HG03558 (cell line): ENCODE results near the gene SEMA5B.

ENCODE experiments used
- ATAC-seq: cut with Tn5 transposase; IDR thresholded peaks from one replicate; pipeline ENCODE4 v1.9.1; 2021; ENCODE audit warnings: moderate number of reproducible peaks; ENCODE audit not compliant: unreplicated experiment; ENCODE audit errors: extremely low read depth

Gene SEMA5B

DNA sequence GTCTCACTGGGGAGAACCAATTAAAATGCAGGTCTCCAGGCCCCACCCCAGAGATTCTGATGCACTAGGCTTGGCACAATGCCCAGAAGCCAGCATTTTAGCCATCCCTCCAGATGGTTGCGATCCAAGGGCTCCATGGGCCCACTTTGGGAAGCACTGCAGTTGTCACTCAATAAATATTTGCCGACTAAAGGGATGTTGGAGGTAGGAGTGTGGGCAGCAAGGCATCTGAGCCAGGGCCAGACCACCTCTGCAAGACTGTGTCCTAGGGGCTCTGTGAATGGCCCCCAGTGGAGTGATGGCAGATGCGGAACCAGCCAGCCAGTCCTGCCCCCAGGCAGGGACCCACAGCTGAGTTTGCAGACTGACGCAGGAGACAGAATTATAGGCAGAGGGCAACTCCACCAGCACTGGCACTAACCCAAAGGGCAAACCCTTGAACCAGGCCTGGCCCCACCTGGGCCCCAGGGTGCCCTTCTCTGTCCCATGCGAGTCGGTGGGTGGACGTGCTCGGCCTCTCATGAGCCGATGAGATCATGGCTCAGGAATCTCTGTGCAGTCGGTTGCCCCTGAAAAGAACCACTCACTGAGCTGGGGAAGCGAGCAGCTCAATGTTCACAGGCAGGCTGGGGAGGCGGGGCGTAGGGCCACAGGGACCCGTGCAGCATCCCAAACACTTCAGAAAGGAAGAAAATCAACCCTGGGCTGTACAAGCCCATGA, 49.7 kb downstream of the SEMA5B start:
- no peak for ATAC-seq

DNA sequence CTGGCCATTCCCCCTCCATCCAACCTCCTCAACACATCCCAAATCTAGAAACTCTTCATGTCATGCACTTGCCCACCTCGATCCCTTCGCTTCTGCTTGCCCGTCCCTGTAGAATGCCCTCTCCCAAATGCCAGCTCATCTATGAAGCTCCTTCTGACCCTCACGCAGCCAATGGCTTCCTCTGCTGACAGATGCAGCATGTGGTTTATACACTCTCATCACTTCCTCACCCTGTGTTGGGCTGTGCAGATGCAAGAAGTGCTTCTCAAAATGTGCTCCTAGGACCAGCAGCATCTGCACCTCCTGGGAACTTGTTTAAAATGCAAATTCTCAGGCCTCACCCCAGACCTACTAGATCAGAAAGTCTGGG, 51.7 kb downstream of the SEMA5B start:
- ATAC-seq = no peak

DNA sequence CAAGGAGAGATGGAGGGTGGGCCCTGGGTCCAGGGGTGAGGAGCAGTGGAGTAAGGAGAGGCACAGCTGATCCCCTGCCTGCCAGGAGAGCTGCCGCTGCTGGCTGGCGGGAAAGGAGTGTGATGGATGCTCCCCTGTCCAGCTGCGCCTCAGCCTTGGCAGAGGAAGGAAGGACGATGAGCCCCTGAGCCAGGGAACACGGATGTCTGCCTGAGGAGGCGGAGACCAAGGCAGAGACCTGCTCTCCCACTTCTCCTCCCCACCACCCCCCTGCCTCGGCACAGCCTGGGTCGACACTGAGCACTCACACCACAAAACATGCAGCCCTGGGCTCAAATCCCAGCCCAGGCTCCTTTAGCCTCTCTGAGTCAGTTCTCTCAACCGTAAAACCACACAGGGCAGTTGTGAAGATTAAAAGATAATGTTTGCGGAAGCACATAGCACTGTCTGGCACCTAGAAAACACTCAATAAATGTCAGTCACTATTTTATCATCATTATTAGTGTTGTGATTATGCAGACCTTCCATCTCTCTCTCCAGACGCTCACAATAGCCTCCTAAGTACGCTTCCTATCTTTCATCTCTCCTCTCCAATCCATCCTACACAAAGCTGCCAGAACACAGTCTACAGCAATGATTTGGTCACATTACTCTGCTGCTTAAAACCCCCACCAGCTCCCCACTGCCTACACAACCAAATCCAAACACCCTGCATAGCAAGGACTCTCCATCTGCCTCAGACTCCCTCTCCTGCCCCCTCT, 52.2 kb downstream of the SEMA5B start:
- no peak for ATAC-seq

- no peak for ATAC-seq
These were observed 52.8 kb downstream of the SEMA5B start for GRCh38 chr3:122974764-122975162.

DNA sequence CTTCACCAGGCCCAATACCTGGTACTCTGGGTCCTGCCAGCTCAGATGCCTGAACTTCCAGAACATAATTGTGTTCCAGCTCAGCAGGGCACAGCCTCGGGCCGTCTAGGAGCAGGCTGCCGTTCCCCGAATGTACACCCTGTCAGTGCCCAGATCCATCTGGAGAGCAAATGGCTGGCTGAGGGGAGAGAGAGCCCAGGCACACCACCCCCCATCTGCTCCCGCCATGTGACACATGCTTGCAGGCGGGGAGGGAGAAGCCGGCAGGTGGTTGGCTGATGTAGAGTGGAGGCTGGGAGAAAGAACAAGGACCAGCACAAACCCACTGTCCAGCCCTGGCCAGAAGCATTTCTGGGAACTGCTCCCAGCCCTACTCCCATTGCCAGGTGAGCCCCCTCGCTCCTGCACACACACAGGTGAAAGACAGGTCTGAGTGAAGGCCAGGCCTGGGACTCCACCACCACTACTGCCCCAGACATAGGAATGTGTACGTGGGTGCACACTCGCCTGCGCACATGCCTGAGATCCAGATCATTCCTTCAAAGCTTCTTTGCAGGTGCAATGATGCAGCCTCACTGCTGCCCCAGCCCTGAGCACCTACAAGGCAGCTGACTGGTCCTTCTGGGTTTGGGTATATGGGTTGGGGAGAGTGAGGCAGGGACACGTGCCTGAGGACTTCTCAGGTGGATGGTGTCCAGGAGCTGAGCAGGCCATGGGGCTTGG, 53.5 kb downstream of the SEMA5B start:
- no peak for ATAC-seq

DNA sequence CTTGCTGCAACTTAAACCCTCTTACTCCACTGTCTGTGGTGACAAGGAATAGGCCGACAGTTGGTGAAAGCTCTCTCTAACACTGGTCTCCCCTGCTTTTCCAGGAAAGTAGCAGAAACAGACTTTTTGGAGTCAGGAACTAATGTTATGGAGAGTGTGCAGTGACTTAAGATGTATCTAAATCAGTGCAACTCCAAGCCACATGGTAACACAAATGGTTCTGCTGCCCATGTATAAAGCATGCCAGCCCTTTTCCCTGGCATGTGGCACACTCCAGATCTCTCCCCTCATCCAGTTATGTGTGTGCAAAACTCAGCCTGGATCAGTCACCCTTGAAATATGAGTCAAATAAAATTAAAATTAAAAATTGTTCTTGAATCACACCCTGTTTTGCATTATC, 55.4 kb downstream of the SEMA5B start:
- no peak for ATAC-seq

DNA sequence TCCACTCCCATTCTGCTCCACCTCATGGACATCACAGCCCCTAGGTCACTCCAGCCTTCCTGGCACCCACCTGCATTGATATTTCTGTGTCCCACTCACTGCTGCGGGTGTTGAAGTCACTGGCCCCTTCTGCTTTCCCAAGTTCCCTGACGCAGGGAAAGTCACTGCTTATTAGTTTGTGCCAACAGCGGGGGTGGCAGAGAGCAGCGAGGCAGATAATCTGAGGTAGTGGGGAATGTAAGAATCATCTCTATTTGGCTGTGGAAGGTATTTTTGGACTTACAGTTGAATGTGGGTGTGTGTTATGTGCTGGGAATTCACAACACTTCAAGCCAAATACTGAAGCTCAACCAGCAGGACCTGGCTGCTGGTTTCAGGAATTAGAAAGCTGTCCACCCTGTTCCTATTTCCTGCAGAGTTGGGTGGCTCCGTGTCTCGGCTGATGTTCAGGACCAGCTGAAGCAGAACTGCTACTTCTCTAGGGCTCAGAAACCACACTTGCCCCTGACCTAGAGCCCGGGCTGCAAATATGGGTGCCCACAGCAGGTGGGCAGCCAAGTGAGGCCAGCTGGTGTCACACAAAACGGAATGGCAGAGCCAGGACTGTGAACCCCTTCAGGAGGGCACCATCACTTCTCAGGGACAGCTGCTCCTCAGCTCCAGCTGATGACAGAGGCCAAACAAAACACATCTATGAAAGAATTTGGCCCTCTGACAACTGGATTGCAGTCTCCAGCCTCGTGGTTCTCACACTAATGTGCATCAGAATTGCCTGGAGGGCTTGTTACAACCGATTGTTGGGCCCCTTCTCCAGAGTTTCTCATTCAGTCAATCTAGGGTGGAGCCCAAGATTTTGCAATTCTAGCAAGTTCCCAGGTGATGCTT, 57.7 kb downstream of the SEMA5B start:
- no peak for ATAC-seq

- ATAC-seq = no peak
These were observed 59.8 kb downstream of the SEMA5B start for GRCh38 chr3:122967765-122968164.

GRCh38 chr3:122967356-122967755, 60.2 kb downstream of the SEMA5B start:
- no peak for ATAC-seq

GRCh38 chr3:122966045-122966444, 61.5 kb downstream of the SEMA5B start:
- no peak for ATAC-seq

DNA sequence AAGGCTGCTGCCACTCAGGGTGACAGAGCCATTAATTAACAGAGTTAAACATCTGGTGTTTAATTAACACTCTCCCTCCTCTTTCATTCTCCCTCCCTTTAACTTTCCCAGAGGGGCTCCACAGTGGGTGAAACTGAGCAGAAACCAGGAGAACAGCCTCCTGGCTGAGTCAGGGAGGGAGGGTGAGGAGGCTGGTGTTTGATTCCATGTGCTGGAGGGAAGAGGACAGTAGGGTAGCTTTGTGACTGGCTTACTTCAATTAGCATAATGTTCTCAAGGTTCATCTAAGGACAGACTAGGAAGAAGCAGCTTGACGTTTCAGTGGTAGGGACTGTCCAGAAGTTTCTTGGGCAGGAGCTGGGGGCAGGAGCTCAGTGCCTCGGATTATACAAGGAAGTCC, 62.8 kb downstream of the SEMA5B start:
- ATAC-seq = no peak

DNA sequence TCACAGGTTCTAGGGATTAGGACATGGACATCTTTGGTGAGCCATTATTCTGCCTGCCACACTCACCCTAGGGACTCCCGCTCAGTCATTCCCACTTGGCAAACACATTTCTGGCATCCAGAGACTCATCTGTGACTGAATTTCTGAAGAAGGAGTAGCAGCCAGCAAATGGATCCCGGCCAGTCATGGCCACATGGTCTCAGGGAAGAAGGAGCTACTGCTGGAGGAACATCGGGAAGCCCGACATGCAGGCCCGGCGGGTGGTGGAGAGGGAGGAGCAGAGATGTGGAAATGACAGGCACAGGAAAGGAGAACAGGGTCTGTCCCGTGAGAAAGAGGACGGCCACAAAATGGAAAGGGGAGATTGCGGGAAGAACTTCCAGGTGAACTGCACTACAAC, 65.4 kb downstream of the SEMA5B start:
- ATAC-seq = no peak

DNA sequence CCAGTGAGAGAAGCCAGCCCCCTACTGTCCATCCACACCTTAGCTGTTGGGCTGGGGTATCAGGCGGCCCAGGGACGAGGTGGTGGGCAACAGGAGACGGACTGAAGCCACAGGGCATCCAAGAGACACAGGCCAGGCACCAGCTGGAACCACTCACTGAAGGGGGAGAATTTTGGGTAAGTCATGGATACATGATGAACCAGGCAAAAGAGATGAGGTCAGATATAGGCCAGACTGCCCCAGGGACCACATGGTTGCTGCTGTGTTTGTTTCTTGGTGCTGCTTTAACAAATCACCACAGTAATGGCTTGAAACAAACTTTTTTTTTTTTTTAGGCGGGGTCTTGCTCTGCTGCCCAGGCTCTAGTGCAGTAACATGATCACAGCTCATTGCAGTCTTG, 66.4 kb downstream of the SEMA5B start:
- ATAC-seq = no peak

GRCh38 chr3:122960652-122961051, 66.9 kb downstream of the SEMA5B start:
- no peak for ATAC-seq

DNA sequence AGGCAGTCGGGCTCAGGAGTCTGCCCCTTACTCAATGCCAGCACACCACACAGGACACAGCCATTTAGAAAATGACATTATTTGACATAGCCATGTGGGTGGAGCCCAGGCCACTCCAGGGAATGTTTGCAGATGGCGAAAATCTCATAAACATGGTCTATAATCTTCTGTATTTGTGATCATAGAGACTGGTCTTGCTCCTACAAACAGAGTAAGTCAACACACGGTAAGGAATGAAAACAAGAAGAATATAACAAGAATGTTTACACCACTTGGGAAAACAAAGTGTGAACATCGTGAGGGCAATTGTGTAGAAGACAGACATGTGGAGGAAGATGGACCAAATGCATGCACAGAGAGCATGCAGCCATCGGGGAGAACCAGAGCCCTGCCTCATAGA, 68.2 kb downstream of the SEMA5B start:
- no peak for ATAC-seq

GRCh38 chr3:122957707-122958689, 69.6 kb downstream of the SEMA5B start:
- no peak for ATAC-seq

- no peak for ATAC-seq
These were observed 70.7 kb downstream of the SEMA5B start for GRCh38 chr3:122956693-122957455.

DNA sequence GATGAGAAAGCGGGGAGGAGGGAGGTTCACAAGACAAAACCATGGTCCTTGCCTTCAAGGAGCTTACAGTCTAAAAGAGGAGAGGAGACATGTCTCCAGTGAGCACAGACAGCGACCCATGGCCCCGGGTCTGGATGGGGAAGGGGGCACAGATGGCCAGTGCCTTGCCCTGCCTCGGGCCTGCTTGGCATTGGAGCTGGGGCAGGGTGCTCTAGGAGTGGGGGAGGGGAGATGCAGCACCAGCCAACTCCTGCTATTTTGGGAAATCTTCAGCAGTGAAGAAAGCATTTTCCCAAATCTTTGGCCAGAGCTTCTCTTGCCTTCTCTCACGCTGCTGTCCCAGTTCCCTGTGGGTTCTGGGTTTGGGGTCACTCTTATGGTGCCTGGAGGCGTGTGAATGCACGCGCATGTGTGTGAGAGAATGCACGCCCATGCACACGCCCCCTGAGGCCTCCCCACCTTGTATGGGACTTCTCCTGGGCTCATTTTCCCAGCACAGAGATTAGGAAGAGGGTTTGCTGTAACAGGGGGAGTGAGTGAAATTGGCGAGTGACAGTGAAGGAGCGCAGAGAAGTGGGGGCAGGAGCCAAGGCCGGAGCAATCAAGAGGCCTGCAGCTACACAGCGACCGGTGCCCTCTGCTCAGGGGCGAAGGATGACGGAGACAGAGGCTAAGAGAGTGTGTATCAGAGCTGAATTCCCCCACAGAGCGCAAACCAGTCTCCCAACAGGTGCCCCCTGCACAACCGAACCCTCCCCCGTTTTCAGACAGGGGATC, 71.5 kb downstream of the SEMA5B start:
- no peak for ATAC-seq
